COLO829 (cell line): ENCODE data around the gene CCDC183.
"Not testable (repeated sequence)": the region's sequence is repeated elsewhere in the genome, so short reads cannot be mapped to it uniquely, and the experiment has no call there.

Experiments
- DNase-seq: peaks from one replicate; pipeline ENCODE4 v3.0.0; 2012; ENCODE audit warnings: low spot score

The CCDC183 gene

DNA sequence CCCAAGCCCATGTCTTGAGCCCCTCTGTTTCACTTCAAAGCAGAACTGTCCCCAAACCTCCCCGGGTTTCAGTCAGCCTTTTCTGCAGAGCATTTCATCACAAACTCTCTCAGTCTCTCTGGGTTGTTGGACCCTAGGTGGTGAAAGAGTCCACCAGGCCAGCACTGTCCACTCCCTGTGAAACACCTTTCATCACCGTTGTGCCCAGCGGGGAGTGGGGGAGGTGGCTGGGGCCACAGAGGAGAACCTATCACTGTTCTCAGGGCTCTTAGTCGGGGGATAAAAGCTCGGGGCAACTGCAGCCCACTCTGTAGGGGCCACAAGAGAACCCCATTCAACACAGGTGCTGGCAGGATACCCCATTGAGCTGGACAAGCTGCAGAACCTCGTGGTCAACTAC lies 6.2 kb downstream of the CCDC183 start:
- no peak for DNase-seq

- not testable (repeated sequence) for DNase-seq
Observed at GRCh38 chr9:136803009-136803550, 6.9 kb downstream of the CCDC183 start.

- DNase-seq: no peak
Observed at GRCh38 chr9:136803551-136804508, 7.7 kb downstream of the CCDC183 start.

GRCh38 chr9:136804509-136805206 lies 8.5 kb downstream of the CCDC183 start:
- DNase-seq: no peak

GRCh38 chr9:136805207-136805740 lies 9.1 kb downstream of the CCDC183 start:
- no peak for DNase-seq

- no peak for DNase-seq
Observed at GRCh38 chr9:136806067-136806466, 9.9 kb downstream of the CCDC183 start.

GRCh38 chr9:136806631-136807201 lies 10.6 kb downstream of the CCDC183 start:
- no peak for DNase-seq

DNA sequence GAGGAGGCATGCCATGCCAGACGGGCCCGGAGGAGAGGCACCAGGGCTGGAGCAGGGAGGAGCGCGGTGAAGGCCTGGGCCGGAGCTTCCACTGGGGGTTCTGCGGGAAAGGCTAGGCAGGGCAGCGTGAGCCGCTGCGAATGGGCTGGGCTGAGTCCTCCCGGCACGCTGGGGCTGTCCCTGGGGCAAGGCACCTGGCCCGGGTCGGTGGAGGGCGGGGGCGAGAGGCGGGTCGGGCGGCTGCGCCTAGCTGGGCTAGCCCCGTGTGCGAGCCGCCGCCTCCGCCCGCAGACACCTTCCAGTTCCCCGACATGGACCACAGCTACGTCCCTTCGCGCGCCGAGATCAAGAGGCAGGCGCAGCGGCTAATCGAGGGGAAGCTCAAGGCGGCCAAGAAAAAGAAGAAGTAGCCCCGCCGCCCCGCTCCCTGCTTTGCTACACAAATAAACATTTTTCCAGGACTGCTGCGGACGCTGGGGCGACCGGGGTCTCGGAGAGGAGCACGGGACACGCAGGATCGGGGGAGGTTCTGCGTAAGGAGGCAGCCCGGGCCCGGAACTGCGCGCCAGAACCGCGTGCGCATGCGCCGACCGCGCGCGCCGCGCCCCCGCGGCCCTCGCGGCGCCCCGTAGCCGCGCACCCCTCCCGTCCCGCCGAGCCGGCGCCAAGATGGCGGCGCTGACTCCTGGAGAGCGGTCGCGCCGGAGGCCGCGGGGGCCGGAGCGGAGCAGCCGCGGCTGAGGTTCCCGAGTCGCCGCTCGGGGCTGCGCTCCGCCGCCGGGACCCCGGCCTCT lies 11.3 kb downstream of the CCDC183 start, which contains the start of gene RABL6:
TSS of gene RABL6 (plus strand) at position 668 of the 794 bp plus-strand sequence. CDS start 249 bp downstream, outside the sequence.
- peak; percentile 92 for DNase-seq

GRCh38 chr9:136808075-136808805 lies 12.1 kb downstream of the CCDC183 start:
- DNase-seq: no peak

DNA sequence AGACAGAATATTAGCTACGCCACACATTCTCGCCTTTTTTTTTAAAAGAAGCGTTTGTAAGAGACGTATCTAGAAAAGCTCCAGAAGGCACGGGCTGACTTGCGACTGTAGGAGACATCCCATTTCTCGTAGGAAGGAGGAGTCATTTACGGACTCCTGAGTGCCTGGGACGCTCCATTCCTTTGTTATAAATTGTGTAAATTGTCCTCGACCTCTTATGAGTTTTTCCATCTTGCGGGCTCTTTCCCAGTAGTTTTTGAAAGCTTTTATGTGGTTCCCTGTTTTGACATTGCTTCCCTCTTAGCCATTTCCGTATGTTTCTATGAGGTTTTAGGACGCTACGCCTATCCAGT lies 12.6 kb downstream of the CCDC183 start:
- DNase-seq: peak; percentile 32

DNA sequence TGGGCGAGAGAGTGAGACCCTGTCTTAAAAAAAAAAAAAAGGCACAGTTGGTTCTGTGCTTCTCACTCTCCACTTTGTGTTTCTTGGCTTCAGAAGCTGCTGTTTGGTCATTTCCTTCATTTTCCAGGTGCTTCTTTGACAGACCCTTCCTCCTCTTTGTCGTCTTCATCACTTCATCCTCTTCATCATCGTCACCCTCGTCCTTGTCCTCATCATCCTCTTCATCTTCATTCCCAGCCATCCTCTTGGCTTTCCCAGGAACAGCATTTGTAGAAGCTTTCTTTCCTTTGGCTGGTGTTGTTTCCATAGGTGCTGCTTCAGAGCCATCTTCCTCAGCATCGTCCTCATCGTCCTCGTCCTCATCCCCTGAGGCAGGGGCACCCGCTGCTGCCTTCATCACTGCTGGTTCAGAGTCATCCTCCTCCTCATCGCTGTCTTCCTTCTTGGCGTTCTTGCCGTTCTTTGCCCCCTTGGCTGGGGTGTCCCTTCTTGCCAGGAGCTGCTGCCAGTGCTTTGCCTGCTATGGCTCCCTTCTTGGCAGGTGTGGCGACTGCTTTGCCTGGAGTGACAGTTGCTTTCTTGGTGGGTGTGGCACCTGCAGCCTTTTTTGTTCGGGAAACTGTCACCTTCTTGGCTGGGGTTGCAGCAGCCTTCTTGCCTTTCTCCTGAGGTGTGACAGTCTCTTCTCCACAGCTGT lies 18.7 kb downstream of the CCDC183 start:
- no peak for DNase-seq

DNA sequence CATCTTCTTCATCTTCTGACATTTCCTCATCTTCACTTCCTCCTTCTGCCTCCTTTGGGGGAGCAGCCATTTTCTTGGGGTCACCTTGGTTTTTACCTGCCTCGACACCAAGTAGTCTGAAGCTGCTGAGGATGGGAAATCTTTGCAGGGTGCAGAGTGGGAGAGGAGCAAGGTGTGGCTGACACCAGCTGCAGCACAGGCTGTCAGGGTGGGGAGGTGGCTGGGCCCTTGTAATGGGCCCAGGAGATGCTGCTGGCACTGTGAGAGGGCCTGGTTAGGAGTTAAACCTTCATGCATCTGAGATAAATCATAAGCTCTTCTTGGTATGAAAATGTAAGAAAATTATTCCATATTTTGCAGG lies 19.3 kb downstream of the CCDC183 start:
- no peak for DNase-seq

GRCh38 chr9:136820971-136821825 lies 25.1 kb downstream of the CCDC183 start:
- DNase-seq: no peak

DNA sequence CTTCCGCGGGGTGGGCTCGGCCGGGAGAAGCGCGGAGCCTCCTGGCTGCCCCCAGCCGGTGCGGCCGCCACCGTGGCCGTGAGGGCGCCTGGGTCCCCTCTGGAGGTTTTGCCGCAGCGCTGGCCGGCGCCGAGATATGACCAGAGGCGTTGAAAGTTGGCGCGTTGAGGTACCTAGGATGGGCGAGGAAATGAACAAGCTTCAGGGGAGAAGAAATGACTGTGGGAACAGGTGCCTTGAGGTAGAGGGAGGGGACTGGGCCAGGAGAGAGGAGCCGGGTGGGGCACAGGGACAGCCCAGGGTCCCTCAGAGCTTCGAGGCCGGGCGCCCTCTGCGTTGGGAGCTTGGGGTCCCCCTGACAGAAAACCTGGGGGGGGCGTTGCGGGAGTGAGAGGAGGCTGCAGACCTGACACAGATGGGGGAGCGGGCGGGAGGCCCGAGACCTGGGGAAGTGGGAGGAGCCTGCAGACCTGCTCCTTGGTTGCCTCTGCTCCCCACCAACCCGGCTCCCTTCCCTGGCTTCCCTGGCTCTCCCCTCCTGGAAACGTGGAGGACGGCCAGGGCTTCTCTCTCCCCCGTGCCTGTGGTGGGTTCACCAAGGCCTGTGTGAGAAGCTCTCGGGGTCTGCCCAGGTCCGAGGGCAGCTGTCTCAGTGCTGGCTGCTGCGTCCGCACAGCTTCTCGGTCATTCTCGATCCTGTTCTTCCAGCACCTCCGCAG lies 25.8 kb downstream of the CCDC183 start:
- no peak for DNase-seq

DNA sequence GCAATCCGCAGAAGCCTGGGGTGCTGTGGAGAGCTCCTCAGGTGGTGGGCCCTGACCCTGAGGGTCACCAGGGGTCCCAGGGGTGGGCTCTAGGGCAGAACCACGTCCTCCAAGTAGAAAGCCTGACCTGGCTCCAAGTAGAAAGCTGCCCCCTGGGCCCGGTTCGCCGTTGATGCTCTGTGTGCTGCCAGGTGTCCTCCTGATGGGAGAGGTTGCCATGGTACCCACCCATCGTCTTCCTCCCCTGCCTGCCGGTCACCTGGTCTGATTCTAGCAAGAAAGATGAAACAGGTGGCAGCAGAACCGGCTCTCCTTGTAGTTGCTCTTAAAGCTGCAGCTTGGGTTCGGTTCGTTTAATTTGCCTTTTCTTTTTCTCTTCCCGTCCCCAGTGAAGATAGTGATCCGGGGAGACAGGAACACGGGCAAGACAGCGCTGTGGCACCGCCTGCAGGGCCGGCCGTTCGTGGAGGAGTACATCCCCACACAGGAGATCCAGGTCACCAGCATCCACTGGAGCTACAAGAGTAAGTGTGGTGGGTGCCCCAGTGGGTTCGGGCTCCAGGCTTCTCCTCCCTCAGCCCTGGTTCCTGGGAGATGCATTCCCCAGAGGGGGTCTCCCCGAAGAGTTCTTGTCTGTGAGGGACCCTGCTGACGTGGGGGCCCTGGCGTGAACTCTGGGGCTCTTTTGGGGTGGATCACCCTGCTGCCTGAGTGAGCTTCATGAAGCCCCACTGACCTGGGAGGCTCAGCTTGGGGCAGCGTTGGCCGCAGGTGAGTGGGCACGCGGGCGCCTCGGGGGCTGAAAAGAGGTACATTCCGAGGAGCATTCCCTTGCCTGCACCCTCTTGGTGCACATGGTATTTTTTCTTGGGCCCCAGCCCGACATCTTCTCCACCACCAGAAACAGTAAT lies 27.3 kb downstream of the CCDC183 start:
- no peak for DNase-seq

GRCh38 chr9:136824496-136825225 lies 28.5 kb downstream of the CCDC183 start:
- no peak for DNase-seq
